CD4-positive, alpha-beta memory T cell (primary cell): Measurements from ENCODE around the gene STX11. TPM values are rescaled to one million over a fixed set of nuclear protein-coding genes. Genes with fewer than 3 reads are reported as not detected.

Source experiments
- CTCF ChIA-PET: fragments of 350-600 bp; sonication (Branson Sonifier 250); formaldehyde crosslinking; loops from one replicate; lab custom pipeline; 2021; ENCODE audit warnings: inconsistent platforms; ENCODE audit not compliant: partially characterized antibody; lab: Charles Lee
- POLR2A ChIA-PET: fragments of 350-600 bp; sonication (Branson Sonifier 250); formaldehyde crosslinking; loops from one replicate; lab custom pipeline; 2021; ENCODE audit not compliant: partially characterized antibody; lab: Charles Lee
- DNase-seq, 5 donors: peaks; one replicate each; pipeline versions ENCODE4 v3.0.0 to v3.0.0-alpha.2; 2020 to 2022; ENCODE audit warnings: mixed read lengths in 1 of 5
- H3K27ac ChIP-seq: one replicate; pipeline ENCODE4 v1.7.0; 2013; ENCODE audit warnings: low read depth, low read length
- H3K27me3 ChIP-seq: 2 replicates; pipeline ENCODE4 v1.7.0; 2013; ENCODE audit warnings: mild to moderate bottlenecking, low read length, moderate library complexity; ENCODE audit not compliant: insufficient read depth
- H3K36me3 ChIP-seq: 2 replicates; pipeline ENCODE4 v1.7.0; 2013; ENCODE audit warnings: mild to moderate bottlenecking, low read length, moderate library complexity; ENCODE audit not compliant: insufficient read depth
- H3K4me1 ChIP-seq: 2 replicates; pipeline ENCODE4 v1.7.0; 2013; ENCODE audit warnings: mild to moderate bottlenecking, low read length, moderate library complexity; ENCODE audit not compliant: insufficient read depth
- H3K4me3 ChIP-seq, 2 donors: one replicate each; pipeline ENCODE4 v1.7.0; 2013; ENCODE audit warnings: low read length in 2 of 2, mild to moderate bottlenecking in 1 of 2
- H3K9me3 ChIP-seq, 2 donors: one replicate each; pipeline ENCODE4 v1.7.0; 2013; ENCODE audit warnings: low read length in 2 of 2, control low read depth in 1 of 2; ENCODE audit not compliant: control insufficient read depth in 1 of 2
- H3K27ac Mint-ChIP-seq, 7 donors: one replicate each; pipeline ENCODE4 v1.8.0; 2020 to 2021; ENCODE audit warnings: mixed read lengths in 7 of 7, mild to moderate bottlenecking in 6 of 7, inconsistent platforms in 3 of 7, moderate library complexity in 3 of 7
- H3K27me3 Mint-ChIP-seq, 2 donors: one replicate each; pipeline ENCODE4 v1.8.0; 2020 to 2021; ENCODE audit warnings: mixed read lengths in 2 of 2
- H3K36me3 Mint-ChIP-seq, 2 donors: one replicate each; pipeline ENCODE4 v1.8.0; 2020 to 2021; ENCODE audit warnings: mixed read lengths in 2 of 2, inconsistent platforms in 1 of 2, mild to moderate bottlenecking in 1 of 2
- H3K4me1 Mint-ChIP-seq, 4 donors: one replicate each; pipeline ENCODE4 v1.8.0; 2020 to 2021; ENCODE audit warnings: mixed read lengths in 4 of 4, mild to moderate bottlenecking in 1 of 4
- H3K4me3 Mint-ChIP-seq, 8 donors: one replicate each; pipeline ENCODE4 v1.8.0; 2020 to 2021; ENCODE audit warnings: mixed read lengths in 8 of 8, mild to moderate bottlenecking in 7 of 8, moderate library complexity in 6 of 8, inconsistent platforms in 3 of 8
- H3K9me3 Mint-ChIP-seq, 8 donors: one replicate each; pipeline ENCODE4 v1.8.0; 2020 to 2021; ENCODE audit warnings: mixed read lengths in 8 of 8, mild to moderate bottlenecking in 5 of 8, inconsistent platforms in 3 of 8, moderate library complexity in 1 of 8
- intact Hi-C: fragments of 100-400 bp; cut with micrococcal nuclease; formaldehyde crosslinking; loops from one replicate; pipeline ENCODE4 v1.15.1; 2023
- polyA plus RNA-seq, 2 donors: library from polyadenylated mRNA; unstranded; fragments of 300-500 nt; fragmentation: Illumina TruSeq; gene quantifications; one replicate each; pipeline ENCODE4 v1.2.3, GENCODE V29; 2021
- total RNA-seq, 2 experiments: library from RNA; stranded (reverse); gene quantifications; one replicate each; pipeline ENCODE4 v1.2.3, GENCODE V29; 2021

The STX11 gene
- total and polyA plus RNA-seq, 4 experiments from 2014 or later: 5.7 to 11.0 (median 7.9) TPM

DNA sequence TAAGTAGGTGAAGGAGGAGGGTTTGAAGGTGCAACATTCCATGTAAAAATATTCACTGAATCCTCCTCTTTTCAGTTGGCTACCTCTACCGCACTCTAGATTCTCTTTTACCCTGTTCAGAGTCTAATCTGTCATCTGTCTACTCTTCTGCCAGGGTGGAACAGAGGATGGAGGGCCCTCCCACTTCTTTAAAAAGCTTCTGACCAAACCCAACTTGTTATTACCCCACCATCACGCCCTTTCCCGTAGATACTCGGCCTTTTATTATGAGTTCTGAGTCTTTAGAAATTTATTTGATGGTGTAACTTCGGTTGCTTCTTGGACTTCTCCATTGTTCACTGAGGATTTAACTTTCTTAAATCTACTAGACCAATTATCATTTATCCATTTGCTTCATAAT is 11.7 kb downstream of the STX11 start:
- H3K36me3 Mint-ChIP-seq: peaks cover 9 to 17% of the 10 kb centered on the region in 2 donors
- CTCF ChIA-PET: no interaction called here
- no peak overlapping the region for H3K27ac ChIP-seq
- H3K27ac Mint-ChIP-seq: peak overlapping the region in 1 of 7 donors; percentile 2
- H3K4me3 Mint-ChIP-seq: no peak overlapping the region
- H3K9me3 Mint-ChIP-seq: no peaks in the 10 kb centered on the region
- H3K4me1 Mint-ChIP-seq: peaks cover 0 to 6% (median 2%) of the 10 kb centered on the region in 4 donors
- DNase-seq: no peak
- intact Hi-C loops: no loop called here
- POLR2A ChIA-PET: no interaction called here
- no peaks in the 10 kb centered on the region for H3K9me3 ChIP-seq
- no peaks in the 10 kb centered on the region for H3K27me3 Mint-ChIP-seq
- H3K36me3 ChIP-seq: no peaks in the 10 kb centered on the region
- no peaks in the 10 kb centered on the region for H3K4me1 ChIP-seq
- no peak overlapping the region for H3K4me3 ChIP-seq
- H3K27me3 ChIP-seq: no peaks in the 10 kb centered on the region

DNA sequence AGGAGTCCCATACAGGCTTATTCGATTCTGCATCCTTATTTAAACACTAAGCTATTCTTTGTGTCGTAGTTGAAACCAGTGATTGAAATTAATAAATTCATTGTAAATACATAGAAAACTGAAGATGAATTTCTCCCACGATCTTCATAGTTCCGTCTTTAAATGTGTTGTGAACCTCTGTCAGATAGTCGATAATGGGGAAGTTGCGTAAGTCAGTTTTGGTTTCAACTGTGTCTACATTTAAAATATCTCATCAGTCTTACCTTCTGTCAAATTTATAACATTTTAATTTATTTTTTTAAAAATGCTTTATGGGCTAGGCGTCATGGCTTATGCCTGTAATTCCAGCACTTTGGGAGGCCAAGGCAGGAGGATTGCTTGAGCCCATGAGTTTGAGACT is 12.7 kb downstream of the STX11 start:
- Mint-ChIP-seq H3K27ac (no peak overlapping the region), H3K9me3 (no peaks in the 10 kb centered on the region), H3K4me1 (peaks cover 0 to 6% (median 0%) of the 10 kb centered on the region in 4 donors), H3K4me3 (no peak overlapping the region), H3K27me3 (no peaks in the 10 kb centered on the region), H3K36me3 (peaks cover 6 to 12% of the 10 kb centered on the region in 2 donors)
- intact Hi-C loops: no loop called here
- Histone ChIP-seq H3K27ac (no peak overlapping the region), H3K36me3 (no peaks in the 10 kb centered on the region), H3K9me3 (no peaks in the 10 kb centered on the region), H3K4me3 (no peak overlapping the region), H3K27me3 (no peaks in the 10 kb centered on the region), H3K4me1 (no peaks in the 10 kb centered on the region)
- DNase-seq: no peak
- CTCF ChIA-PET: no interaction called here
- POLR2A ChIA-PET: no interaction called here

DNA sequence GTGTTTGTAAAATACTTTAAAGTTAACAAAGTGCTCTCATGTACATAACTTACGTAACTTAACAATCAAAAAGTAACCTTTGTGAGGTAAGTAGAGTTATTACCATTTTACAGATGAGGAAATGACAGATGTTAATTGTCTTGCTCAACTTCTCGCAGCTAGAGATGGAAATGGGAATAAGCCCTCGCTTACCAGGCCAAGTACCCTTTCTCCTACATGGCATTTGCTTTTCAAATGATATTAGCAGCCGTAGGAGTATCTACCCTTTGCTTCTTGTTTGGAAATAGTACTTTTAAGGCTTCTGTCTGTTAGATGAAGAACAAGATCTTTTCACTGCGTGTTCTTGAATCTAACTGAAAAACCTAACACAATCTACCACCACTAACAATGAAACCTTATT is 15.5 kb downstream of the STX11 start:
- Histone ChIP-seq H3K27me3 (no peaks in the 10 kb centered on the region), H3K4me1 (no peaks in the 10 kb centered on the region), H3K36me3 (no peaks in the 10 kb centered on the region), H3K27ac (no peak overlapping the region), H3K4me3 (no peak overlapping the region), H3K9me3 (no peaks in the 10 kb centered on the region)
- ChIA-PET CTCF (no interaction called here), POLR2A (interaction anchor here (1.2 kb wide), 1 partner anchor 14 kb away, joined by 3 read pairs; no protein-coding TSS in a partner anchor)
- H3K9me3 Mint-ChIP-seq: no peaks in the 10 kb centered on the region
- DNase-seq: no peak
- no peak overlapping the region for H3K4me3 Mint-ChIP-seq
- no peaks in the 10 kb centered on the region for H3K27me3 Mint-ChIP-seq
- H3K36me3 Mint-ChIP-seq: peaks cover 19 to 24% of the 10 kb centered on the region in 2 donors
- peaks cover 0 to 9% (median 0%) of the 10 kb centered on the region in 4 donors for H3K4me1 Mint-ChIP-seq
- H3K27ac Mint-ChIP-seq: no peak overlapping the region
- intact Hi-C loops: no loop called here

- CTCF ChIA-PET: no interaction called here
- Histone ChIP-seq H3K4me3 (no peak overlapping the region), H3K27me3 (no peaks in the 10 kb centered on the region), H3K9me3 (no peaks in the 10 kb centered on the region), H3K36me3 (no peaks in the 10 kb centered on the region), H3K27ac (no peak overlapping the region), H3K4me1 (no peaks in the 10 kb centered on the region)
- peaks cover 0 to 6% (median 2%) of the 10 kb centered on the region in 4 donors for H3K4me1 Mint-ChIP-seq
- intact Hi-C loops: no loop called here
- no peak for DNase-seq
- no peak overlapping the region for H3K4me3 Mint-ChIP-seq
- POLR2A ChIA-PET: no interaction called here
- peak overlapping the region in 1 of 7 donors; percentile 20 for H3K27ac Mint-ChIP-seq
- H3K9me3 Mint-ChIP-seq: no peaks in the 10 kb centered on the region
- peaks cover 40 to 44% of the 10 kb centered on the region in 2 donors for H3K36me3 Mint-ChIP-seq
- no peaks in the 10 kb centered on the region for H3K27me3 Mint-ChIP-seq
Observed at GRCh38 chr6:144170044-144170443, 19.7 kb downstream of the STX11 start.

- Histone ChIP-seq H3K9me3 (no peaks in the 10 kb centered on the region), H3K36me3 (no peaks in the 10 kb centered on the region), H3K27ac (no peak overlapping the region), H3K27me3 (no peaks in the 10 kb centered on the region), H3K4me1 (no peaks in the 10 kb centered on the region), H3K4me3 (no peak overlapping the region)
- H3K27me3 Mint-ChIP-seq: no peaks in the 10 kb centered on the region
- peaks cover 40 to 44% of the 10 kb centered on the region in 2 donors for H3K36me3 Mint-ChIP-seq
- CTCF ChIA-PET: interaction anchor here (0.8 to 1.1 kb wide), 2 partner anchors 11 to 20 kb away, joined by 3 read pairs; no protein-coding TSS in a partner anchor
- peaks cover 0 to 6% (median 3%) of the 10 kb centered on the region in 4 donors for H3K4me1 Mint-ChIP-seq
- DNase-seq: no peak
- POLR2A ChIA-PET: no interaction called here
- H3K9me3 Mint-ChIP-seq: no peaks in the 10 kb centered on the region
- no peak overlapping the region for H3K27ac Mint-ChIP-seq
- no peak overlapping the region for H3K4me3 Mint-ChIP-seq
- intact Hi-C loops: no loop called here
Observed at GRCh38 chr6:144171406-144171805, 21.1 kb downstream of the STX11 start.

- Histone ChIP-seq H3K4me1 (peaks cover 15% of the 10 kb centered on the region), H3K4me3 (no peak overlapping the region), H3K27ac (no peak overlapping the region), H3K36me3 (no peaks in the 10 kb centered on the region), H3K27me3 (no peaks in the 10 kb centered on the region), H3K9me3 (no peaks in the 10 kb centered on the region)
- H3K4me1 Mint-ChIP-seq: peaks cover 6 to 21% (median 15%) of the 10 kb centered on the region in 4 donors
- H3K27me3 Mint-ChIP-seq: no peaks in the 10 kb centered on the region
- H3K9me3 Mint-ChIP-seq: no peaks in the 10 kb centered on the region
- H3K27ac Mint-ChIP-seq: no peak overlapping the region
- DNase-seq: no peak
- POLR2A ChIA-PET: no interaction called here
- CTCF ChIA-PET: interaction anchor here (1.0 kb wide), 1 partner anchor 9 kb away, joined by 4 read pairs; no protein-coding TSS in a partner anchor
- intact Hi-C loops: no loop called here
- H3K36me3 Mint-ChIP-seq: peaks cover 29 to 40% of the 10 kb centered on the region in 2 donors
- no peak overlapping the region for H3K4me3 Mint-ChIP-seq
Observed at GRCh38 chr6:144174006-144174405, 23.7 kb downstream of the STX11 start.

- DNase-seq: no peak
- H3K27me3 ChIP-seq: no peaks in the 10 kb centered on the region
- ChIA-PET POLR2A (no interaction called here), CTCF (no interaction called here)
- Mint-ChIP-seq H3K27me3 (no peaks in the 10 kb centered on the region), H3K4me3 (no peak overlapping the region), H3K27ac (no peak overlapping the region), H3K36me3 (peaks cover 20 to 30% of the 10 kb centered on the region in 2 donors), H3K9me3 (no peaks in the 10 kb centered on the region), H3K4me1 (peaks cover 18 to 40% (median 27%) of the 10 kb centered on the region in 4 donors)
- no peaks in the 10 kb centered on the region for H3K36me3 ChIP-seq
- H3K4me3 ChIP-seq: no peak overlapping the region
- H3K27ac ChIP-seq: no peak overlapping the region
- intact Hi-C loops: no loop called here
- H3K9me3 ChIP-seq: no peaks in the 10 kb centered on the region
- H3K4me1 ChIP-seq: peaks cover 27% of the 10 kb centered on the region
Observed at GRCh38 chr6:144176043-144176442, 25.7 kb downstream of the STX11 start.
